HG02571 (cell line): ENCODE data around the gene ADCK2.
"Not testable (repeated sequence)": the region's sequence is repeated elsewhere in the genome, so short reads cannot be mapped to it uniquely, and the experiment has no call there.

Experiments used
- ATAC-seq: cut with Tn5 transposase; IDR thresholded peaks from one replicate; pipeline ENCODE4 v1.9.1; 2021; ENCODE audit warnings: mild to moderate bottlenecking, moderate library complexity; ENCODE audit not compliant: unreplicated experiment

ADCK2 gene

GRCh38 chr7:140693849-140694248 is 21.1 kb downstream of the ADCK2 start:
- not testable (repeated sequence) for ATAC-seq

- no peak for ATAC-seq
These were observed 21.8 kb downstream of the ADCK2 start for GRCh38 chr7:140694592-140694991.

- no peak for ATAC-seq
These were observed 22.6 kb downstream of the ADCK2 start for GRCh38 chr7:140695381-140695780.

GRCh38 chr7:140696024-140696679 is 23.4 kb downstream of the ADCK2 start:
- ATAC-seq, result peak; percentile 92

GRCh38 chr7:140696680-140697446 is 24.1 kb downstream of the ADCK2 start, which contains the start of gene NDUFB2:
NDUFB2 (plus strand) TSS chr7:140696708; CDS start chr7:140696745, 37 bp downstream.
- ATAC-seq, result peak; percentile 86

- no peak for ATAC-seq
These were observed 24.9 kb downstream of the ADCK2 start for GRCh38 chr7:140697447-140698143.

GRCh38 chr7:140698477-140698876 is 25.7 kb downstream of the ADCK2 start:
- no peak for ATAC-seq

GRCh38 chr7:140702774-140703173 is 30.0 kb downstream of the ADCK2 start:
- ATAC-seq, result no peak

GRCh38 chr7:140704205-140704604 is 31.5 kb downstream of the ADCK2 start:
- ATAC-seq, result no peak

GRCh38 chr7:140707132-140707531 is 34.4 kb downstream of the ADCK2 start:
- ATAC-seq, result no peak

GRCh38 chr7:140708764-140709163 is 36.0 kb downstream of the ADCK2 start:
- not testable (repeated sequence) for ATAC-seq

GRCh38 chr7:140712392-140712791 is 39.6 kb downstream of the ADCK2 start:
- not testable (repeated sequence) for ATAC-seq

GRCh38 chr7:140714331-140715040 is 41.7 kb downstream of the ADCK2 start:
- no peak for ATAC-seq

GRCh38 chr7:140719721-140720120 is 47.0 kb downstream of the ADCK2 start:
- ATAC-seq, result no peak

- no peak for ATAC-seq
These were observed 49.5 kb downstream of the ADCK2 start for GRCh38 chr7:140722254-140722653.

- no peak for ATAC-seq
These were observed 50.3 kb downstream of the ADCK2 start for GRCh38 chr7:140723006-140723405.

GRCh38 chr7:140723574-140723973 is 50.8 kb downstream of the ADCK2 start:
- no peak for ATAC-seq

- no peak for ATAC-seq
These were observed 52.0 kb downstream of the ADCK2 start for GRCh38 chr7:140724706-140725105.

GRCh38 chr7:140726281-140726680 is 53.5 kb downstream of the ADCK2 start:
- ATAC-seq, result no peak

- ATAC-seq, result no peak
These were observed 59.7 kb downstream of the ADCK2 start for GRCh38 chr7:140732416-140732815.

GRCh38 chr7:140734096-140734495 is 61.4 kb downstream of the ADCK2 start:
- ATAC-seq, result no peak
